Fibroblast of skin of scalp (primary cell): ENCODE results near the gene DEFB125. TPM values are rescaled to one million over a fixed set of nuclear protein-coding genes. Genes with fewer than 3 reads are reported as not detected.
"Not testable (repeated sequence)": the region's sequence is repeated elsewhere in the genome, so short reads cannot be mapped to it uniquely, and the experiment has no call there.

Experiments used
- DNase-seq: peaks from one replicate; pipeline ENCODE4 v3.0.0-alpha.2; 2013
- polyA plus RNA-seq, 2 experiments: library from polyadenylated mRNA; unstranded; fragments of 120-200 nt; gene quantifications; one replicate each; pipeline ENCODE4 v1.2.1, GENCODE V29; 2013; ENCODE audit not compliant: insufficient read length in 2 of 2

The DEFB125 gene
- not detected for polyA plus RNA-seq (2013, experiment 1 of 2; ENCODE audit: insufficient read length)
- not detected for polyA plus RNA-seq (2013, experiment 2 of 2; ENCODE audit: insufficient read length)

DNA sequence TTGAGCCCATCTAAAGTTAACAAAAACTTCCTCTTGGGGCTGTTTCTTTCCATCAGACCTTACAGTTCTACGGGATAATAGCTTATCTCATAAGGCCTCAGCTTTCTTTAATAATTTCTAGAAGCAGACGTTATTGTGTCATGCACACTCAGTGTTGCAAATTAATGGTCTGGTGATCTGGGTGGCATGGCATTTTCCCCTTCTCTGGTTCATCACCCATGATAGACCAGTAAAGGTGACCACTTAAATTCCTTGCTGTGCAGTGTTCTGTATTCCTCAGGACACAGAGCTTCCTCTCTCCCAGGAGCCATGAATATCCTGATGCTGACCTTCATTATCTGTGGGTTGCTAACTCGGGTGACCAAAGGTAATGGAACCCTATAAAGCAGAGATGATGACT, at the start of gene DEFB125:
Gene DEFB125, plus strand, starts transcription at position 272 of the 400 bp plus-strand sequence. Its CDS starts 38 bp downstream, at position 310.
- DNase-seq, result no peak

DNA sequence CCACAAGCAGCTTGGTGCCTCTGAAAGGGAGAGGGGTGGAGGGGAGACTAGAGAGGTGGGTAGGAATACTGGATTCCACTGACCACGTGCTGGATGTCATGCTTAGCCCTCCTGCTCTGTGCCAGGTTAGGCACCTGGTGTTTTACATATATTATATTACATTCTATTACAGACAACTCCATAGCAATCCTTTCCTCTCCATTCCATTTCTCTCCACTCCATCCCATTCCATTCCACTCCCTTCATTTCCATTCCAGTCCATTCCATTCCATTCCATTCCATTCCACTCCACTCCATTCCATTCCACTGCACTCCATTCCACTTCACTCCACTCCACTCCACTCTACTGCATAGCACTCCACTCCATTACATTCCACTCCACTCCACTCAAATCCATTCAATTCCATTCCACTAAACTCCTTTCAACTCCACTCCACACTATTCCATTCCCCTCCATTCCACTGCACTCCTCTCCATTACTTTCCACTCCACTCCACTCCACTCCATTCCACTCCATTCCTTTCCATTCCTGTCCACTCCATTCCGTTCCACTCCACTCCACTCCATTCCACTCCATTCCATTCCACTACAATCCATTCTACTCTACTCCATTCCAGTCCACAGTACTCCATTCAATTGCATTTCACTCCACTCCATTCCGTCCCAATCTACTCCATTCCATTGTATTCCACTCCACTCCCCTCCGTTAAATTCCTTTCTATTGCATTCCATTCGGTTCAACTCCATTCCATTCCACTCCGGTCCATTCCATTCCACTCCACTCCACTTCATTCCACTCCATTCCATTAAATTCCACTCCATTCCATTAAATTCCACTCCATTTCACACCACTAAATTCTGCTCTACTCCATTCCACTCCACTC, 27.2 kb upstream of the DEFB125 start:
- DNase-seq, result peak; percentile 19

DNA sequence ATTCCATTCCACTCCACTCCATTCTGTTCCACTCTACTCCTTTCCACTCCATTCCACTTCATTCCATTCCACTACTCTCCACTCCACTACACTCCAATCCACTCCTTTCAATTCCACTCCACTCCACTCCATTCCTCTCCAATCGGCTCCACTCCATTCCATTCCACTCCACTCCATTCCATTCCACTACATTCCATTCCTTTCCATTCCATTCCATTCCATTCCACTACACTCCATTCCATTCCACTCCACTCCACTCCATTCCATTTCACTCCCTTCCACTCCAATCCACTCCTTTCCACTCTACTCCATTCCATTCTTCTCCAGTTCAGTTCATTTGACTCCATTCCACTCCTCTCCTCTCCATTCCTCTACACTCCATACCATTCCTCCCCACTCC, 26.2 kb upstream of the DEFB125 start:
- no peak for DNase-seq

- no peak for DNase-seq
Observed at GRCh38 chr20:61757-62156, 25.7 kb upstream of the DEFB125 start.

- DNase-seq, result no peak
Observed at GRCh38 chr20:62487-62886, 25.0 kb upstream of the DEFB125 start.

DNA sequence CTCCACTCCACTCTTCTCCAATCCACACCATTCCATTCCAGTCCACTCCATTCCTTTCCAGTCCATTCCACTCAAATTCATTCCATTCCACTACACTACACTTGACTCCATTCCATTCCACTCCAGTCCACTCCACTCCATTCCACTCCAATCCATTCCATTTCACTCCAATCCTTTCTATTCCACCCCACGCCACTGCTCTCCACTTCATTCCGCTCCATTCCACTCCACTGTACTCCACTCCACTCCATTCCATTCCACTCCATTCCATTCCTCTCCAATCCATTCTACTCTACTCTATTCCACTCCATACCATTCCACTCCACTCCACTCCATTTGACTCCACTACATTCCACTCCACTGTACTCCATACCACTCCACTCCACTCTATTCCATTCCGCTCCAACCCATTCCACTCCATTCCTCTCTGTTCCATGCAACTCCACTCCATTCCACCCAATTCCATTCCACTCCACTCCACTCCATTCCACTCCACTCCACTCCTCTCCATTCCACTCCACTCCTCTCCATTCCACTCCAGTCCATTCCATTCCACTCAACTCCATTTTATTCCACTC, 23.4 kb upstream of the DEFB125 start:
- no peak for DNase-seq

GRCh38 chr20:64766-65322, 22.6 kb upstream of the DEFB125 start:
- DNase-seq, result no peak

- no peak for DNase-seq
Observed at GRCh38 chr20:77231-77630, 10.2 kb upstream of the DEFB125 start.

DNA sequence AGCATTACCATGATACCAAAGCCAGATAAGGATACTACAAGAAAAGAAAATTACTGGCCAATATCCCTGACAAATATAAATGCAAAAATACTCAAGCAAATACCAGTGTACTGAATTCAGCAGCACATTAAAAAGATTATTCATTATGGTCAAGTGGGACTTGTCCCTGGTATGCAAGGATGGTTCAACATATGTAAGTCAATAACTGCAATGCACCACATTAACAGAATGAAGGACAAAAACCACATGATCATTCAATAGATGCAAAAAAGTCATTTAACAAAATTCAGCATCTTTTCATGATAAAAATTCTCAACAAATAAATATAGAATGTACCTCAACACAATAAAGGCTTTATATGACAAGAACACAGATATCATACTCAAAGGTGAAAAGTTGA, 9.1 kb upstream of the DEFB125 start:
- no peak for DNase-seq

DNA sequence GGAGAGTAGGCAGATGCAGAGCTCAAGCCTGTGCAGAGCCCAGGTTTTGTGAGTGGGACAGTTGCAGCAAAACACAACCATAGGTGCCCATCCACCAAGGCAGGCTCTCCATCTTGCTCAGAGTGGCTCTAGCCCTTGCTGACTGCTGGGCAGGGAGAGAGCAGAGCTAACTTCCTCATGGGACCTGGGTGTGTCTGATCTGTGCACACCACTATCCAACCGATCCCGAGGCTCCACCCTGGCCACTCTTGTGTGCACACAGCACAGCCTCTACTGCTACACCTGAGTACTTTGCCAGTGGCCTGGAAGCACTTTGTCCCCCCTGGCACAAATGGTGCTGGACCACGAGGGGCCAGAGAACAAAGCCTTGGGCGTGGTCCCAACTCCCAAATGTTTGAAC, 7.9 kb upstream of the DEFB125 start:
- DNase-seq, result no peak

DNA sequence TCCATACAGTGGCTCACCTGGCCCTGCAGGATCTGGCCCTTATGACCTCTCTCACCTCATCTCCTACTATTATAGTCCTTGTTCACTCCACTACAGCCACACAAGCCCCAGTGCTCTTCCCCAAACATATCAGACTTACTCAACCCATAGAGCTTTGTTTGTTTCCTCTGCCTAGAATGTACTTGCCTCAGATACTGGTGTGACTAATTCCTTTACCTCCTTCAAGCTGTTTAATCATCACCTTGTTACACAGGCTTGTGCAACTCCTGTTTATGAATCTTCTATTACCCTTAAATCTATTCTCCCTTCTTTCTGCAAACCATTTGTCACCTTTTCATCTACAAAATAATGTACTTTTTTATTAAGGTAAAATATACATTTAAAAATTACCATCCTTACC, 3.2 kb downstream of the DEFB125 start:
- DNase-seq, result no peak

DNA sequence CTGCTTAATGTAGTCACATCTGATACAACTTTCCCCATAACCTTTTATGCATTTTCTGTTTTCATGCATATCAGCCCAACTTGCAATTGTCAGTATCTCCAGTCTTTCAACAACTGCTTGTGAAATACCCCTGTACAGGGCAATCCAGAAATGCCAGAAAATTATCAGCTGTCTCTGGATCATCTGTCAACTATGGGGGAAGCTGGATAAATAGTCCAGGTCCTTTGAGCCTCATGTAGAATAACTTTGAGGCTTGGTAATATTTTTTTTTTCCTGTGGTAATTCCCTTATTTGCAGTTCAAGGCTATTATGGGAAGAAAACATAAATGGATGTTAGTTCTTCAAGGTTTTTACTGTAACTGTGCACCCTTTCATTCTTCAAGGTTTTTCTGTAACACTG, 6.2 kb downstream of the DEFB125 start:
- DNase-seq, result no peak

- no peak for DNase-seq
Observed at GRCh38 chr20:95215-95614, 7.7 kb downstream of the DEFB125 start.

DNA sequence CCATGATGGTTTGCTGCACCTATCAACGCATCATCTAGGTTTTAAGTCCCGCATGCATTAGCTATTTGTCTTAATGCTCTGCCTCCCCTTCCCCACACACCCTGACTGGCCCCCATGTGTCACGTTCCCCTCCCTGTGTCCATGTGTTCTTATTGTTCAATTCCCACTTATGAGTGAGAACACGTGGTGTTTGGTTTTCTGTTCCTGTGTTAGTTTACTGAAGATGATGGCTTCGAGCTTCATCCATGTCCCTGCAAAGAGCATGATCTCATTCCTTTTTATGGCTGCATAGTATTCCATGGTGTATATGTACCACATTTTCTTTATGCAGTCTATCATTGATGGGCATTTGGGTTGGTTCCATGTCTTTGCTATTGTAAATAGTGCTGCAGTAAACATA, 10.2 kb downstream of the DEFB125 start:
- not testable (repeated sequence) for DNase-seq

GRCh38 chr20:101975-102374, 14.5 kb downstream of the DEFB125 start:
- DNase-seq, result no peak

DNA sequence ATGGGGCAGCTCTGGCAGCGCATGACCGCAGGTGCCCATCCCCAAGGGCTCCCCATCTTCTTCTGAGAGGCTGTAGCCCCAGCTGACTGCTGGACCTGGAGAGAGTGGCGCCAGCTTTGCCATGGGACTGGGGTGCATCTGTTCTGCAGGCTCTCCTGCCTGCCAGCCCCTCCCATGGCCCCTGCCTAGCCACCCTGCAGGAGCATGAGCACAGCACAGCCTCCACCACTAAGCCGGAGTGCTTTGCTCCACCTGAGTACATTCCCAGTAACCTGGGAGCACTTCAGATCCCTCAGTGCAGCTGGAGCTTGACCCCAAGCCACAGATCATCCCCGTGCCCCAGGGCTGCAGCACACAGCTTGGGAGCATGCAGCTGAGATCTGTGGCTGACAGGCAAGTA, 16.0 kb downstream of the DEFB125 start:
- DNase-seq, result no peak

DNA sequence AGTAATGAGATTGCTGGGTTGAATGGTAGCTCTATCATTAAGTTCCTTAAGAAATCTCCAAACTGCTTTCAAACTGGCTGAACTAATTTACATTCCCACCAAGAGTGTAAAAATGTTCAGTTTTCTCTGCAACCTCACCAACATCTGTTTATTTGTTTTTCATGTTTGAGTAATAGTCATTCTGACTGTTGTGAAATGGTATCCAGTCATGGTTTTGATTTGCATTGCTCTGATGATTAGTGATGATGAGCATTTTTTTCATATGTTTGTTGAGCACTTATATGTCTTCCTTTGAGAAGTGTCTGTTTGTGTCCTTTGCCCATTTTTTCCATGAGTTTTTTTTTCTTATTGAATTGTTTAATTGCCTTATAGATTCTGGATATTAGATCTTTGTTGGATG, 24.9 kb downstream of the DEFB125 start:
- no peak for DNase-seq

DNA sequence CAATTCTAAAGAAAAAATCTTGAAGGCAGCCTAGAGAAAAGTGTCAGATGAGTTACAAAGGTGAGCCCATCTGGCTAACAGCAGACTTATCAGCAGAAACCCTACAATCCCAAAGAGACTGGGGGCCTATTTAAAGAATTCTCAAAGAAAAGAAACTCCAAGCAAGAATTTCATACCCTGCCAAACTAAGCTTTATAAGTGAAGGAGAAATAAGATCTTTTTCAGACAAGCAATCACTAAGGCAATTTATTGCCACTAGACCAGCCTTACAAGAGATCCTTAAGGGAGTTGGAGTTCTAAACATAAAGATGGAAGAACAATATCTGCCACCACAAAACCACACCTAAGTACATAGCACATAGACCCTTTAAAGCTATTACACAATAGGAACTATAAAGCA, 30.0 kb downstream of the DEFB125 start:
- DNase-seq, result no peak

DNA sequence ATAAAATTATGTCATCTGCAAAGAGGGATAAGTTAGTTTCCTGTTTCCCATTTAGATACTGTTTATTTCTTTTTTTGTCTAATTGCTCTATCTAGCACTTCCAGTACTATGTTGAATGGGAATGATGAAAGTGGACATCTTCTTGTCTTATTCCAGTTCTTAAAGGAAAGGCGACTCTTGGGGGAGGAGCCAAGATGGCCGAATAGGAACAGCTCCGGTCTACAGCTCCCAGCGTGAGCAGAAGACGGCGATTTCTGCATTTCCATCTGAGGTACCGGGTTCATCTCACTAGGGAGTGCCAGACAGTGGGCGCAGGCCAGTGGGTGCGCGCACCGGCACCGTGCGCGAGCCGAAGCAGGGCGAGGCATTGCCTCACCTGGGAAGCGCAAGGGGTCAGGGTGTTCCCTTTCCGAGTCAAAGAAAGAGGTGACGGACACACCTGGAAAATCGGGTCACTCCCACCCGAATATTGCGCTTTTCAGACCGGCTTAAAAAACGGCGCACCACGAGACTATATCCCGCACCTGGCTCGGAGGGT, 42.4 kb downstream of the DEFB125 start:
- DNase-seq, result not testable (repeated sequence)

DNA sequence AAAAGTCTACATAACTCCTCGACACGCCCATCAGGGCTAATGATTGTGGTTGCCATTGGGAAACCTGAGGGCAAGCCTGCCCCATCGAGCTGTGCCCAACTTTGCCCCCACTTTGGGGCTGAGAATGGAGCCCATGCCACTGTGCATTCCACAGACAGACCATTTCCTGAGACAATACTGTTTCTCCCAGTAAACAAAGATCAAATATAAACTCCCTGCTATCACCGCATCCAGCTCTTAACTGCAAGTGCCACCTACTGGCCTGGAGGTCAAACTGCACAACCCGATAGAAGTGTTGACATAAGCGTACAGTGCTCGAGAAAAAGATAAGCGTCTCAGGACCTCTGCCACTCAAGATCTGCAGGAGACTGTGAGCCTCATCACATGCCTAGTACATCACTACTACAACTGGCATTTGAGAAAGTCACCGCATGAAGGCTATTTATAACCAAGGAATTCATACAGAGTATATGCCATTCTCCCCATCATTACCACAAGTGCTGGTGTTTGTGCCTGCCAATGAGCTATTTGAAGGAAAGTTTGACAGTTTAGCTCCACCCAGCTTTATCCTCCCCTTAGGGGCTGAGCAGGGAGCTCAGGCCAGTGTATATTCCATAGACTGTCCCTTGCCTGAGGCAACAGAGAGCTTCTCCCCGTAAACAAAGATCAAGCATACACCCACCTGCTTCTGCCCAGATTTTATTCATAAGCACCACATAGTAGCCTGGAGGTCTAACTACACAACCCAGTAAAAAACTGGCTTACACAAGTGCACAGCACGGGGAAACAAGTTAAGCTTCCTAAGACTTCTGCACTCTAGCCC, 50.4 kb downstream of the DEFB125 start:
- no peak for DNase-seq

GRCh38 chr20:142290-142689, 54.8 kb downstream of the DEFB125 start, which contains the start of gene DEFB126:
DEFB126 (plus strand) TSS chr20:142590; CDS start chr20:142629, 39 bp downstream.
- no peak for DNase-seq

GRCh38 chr20:145877-146276, 58.4 kb downstream of the DEFB125 start:
- DNase-seq, result no peak
